IMR-90 (cell line): ENCODE results near the gene POLR1G. TPM values are rescaled to one million over a fixed set of nuclear protein-coding genes. Genes with fewer than 3 reads are reported as not detected.
"Not testable (repeated sequence)": the region's sequence is repeated elsewhere in the genome, so short reads cannot be mapped to it uniquely, and the experiment has no call there.

Experiments
- ATAC-seq: fragments of 200-7000 bp; cut with Tn5 transposase; 2 replicates; pipeline ENCODE4 v1.9.1; 2020; ENCODE audit warnings: low read depth, mild to moderate bottlenecking, moderate library complexity
- BruUV-seq: library from RNA; stranded (reverse); fragments of 400-500 nt; replicated peaks from 2 replicates; lab custom pipeline; 2021; lab: Mats Ljungman, UMichigan
- CTCF ChIA-PET: fragments of 300-600 bp; formaldehyde crosslinking; extraction: SDS; loops from one replicate; lab custom pipeline; 2021; ENCODE audit warnings: antibody characterized with exemption; lab: Yijun Ruan, JAX
- POLR2A ChIA-PET: fragments of 300-600 bp; sonication (Branson Sonifier 250); formaldehyde crosslinking; loops from one replicate; lab custom pipeline; 2022; ENCODE audit warnings: antibody characterized with exemption; ENCODE audit not compliant: unreplicated experiment; lab: Charles Lee
- DNase-seq: peaks from one replicate; pipeline ENCODE4 v3.0.0; 2013
- H2AFZ ChIP-seq: replicated peaks from 2 replicates; pipeline ENCODE3; 2013; ENCODE audit warnings: low read length, mild to moderate bottlenecking; ENCODE audit not compliant: poor library complexity
- H2AK5ac ChIP-seq: 2 replicates; pipeline ENCODE4 v1.6.1; 2013; ENCODE audit warnings: low read depth, low read length, inconsistent platforms
- H2AK9ac ChIP-seq: replicated peaks from 2 replicates; pipeline ENCODE3; 2013; ENCODE audit warnings: mild to moderate bottlenecking, low read depth, low read length, moderate library complexity; ENCODE audit not compliant: poor library complexity
- H2BK120ac ChIP-seq: 2 replicates; pipeline ENCODE4 v1.6.1; 2013; ENCODE audit warnings: low read depth, low read length, inconsistent platforms
- H2BK15ac ChIP-seq: 3 replicates; pipeline ENCODE4 v1.6.1; 2013; ENCODE audit warnings: low read depth, low read length, inconsistent platforms
- H2BK20ac ChIP-seq: 2 replicates; pipeline ENCODE4 v1.6.1; 2013; ENCODE audit warnings: low read depth, mild to moderate bottlenecking, inconsistent platforms, low read length, moderate library complexity
- H2BK5ac ChIP-seq: 2 replicates; pipeline ENCODE4 v1.6.1; 2013; ENCODE audit warnings: mild to moderate bottlenecking, low read depth, low read length, inconsistent platforms; ENCODE audit not compliant: poor library complexity, severe bottlenecking
- H3K14ac ChIP-seq: replicated peaks from 2 replicates; pipeline ENCODE4 v1.6.1; 2013; ENCODE audit warnings: low read depth, low read length, inconsistent platforms
- H3K18ac ChIP-seq: 2 replicates; pipeline ENCODE4 v1.6.1; 2013; ENCODE audit warnings: low read depth, low read length, control low read depth
- H3K23ac ChIP-seq: 2 replicates; pipeline ENCODE4 v1.6.1; 2013; ENCODE audit warnings: low read depth, low read length, inconsistent platforms
- H3K27ac ChIP-seq: 2 replicates; pipeline ENCODE4 v1.5.1; 2013; ENCODE audit warnings: mild to moderate bottlenecking, control low read depth, low read length; ENCODE audit not compliant: insufficient read depth
- H3K27me3 ChIP-seq: 2 replicates; pipeline ENCODE4 v1.6.1; 2013; ENCODE audit warnings: low read length; ENCODE audit not compliant: control insufficient read depth, insufficient read depth
- H3K36me3 ChIP-seq: 2 replicates; pipeline ENCODE4 v1.6.1; 2013; ENCODE audit warnings: low read length, mixed read lengths; ENCODE audit not compliant: control insufficient read depth, insufficient read depth
- H3K4ac ChIP-seq: 2 replicates; pipeline ENCODE4 v1.6.1; 2013; ENCODE audit warnings: low read depth, low read length, inconsistent platforms
- H3K4me1 ChIP-seq: 2 replicates; pipeline ENCODE4 v1.6.1; 2013; ENCODE audit warnings: low read length, mixed read lengths; ENCODE audit not compliant: control insufficient read depth, insufficient read depth
- H3K4me2 ChIP-seq: 2 replicates; pipeline ENCODE4 v1.6.1; 2013; ENCODE audit warnings: low read depth, mild to moderate bottlenecking, control low read depth, low read length, moderate library complexity
- H3K4me3 ChIP-seq: 2 replicates; pipeline ENCODE4 v1.5.1; 2013; ENCODE audit warnings: low read depth, mild to moderate bottlenecking, control low read depth, low read length, moderate library complexity; ENCODE audit not compliant: insufficient read depth
- H3K56ac ChIP-seq: 2 replicates; pipeline ENCODE4 v1.6.1; 2013; ENCODE audit warnings: low read length, inconsistent platforms; ENCODE audit not compliant: insufficient read depth; ENCODE audit errors: extremely low read depth
- H3K79me1 ChIP-seq, 2 experiments: 2 replicates each; pipeline ENCODE4 v1.6.1; 2013; ENCODE audit warnings: low read length in 2 of 2, inconsistent platforms in 1 of 2, low read depth in 1 of 2
- H3K9ac ChIP-seq: 2 replicates; pipeline ENCODE4 v1.6.1; 2013; ENCODE audit warnings: low read depth, low read length, control low read depth
- H3K9me1 ChIP-seq: 2 replicates; pipeline ENCODE4 v1.6.1; 2013; ENCODE audit warnings: low read length, inconsistent platforms; ENCODE audit not compliant: insufficient read depth
- H3K9me3 ChIP-seq: 2 replicates; pipeline ENCODE4 v1.6.1; 2013; ENCODE audit warnings: low read length; ENCODE audit not compliant: control insufficient read depth, insufficient read depth
- H4K20me1 ChIP-seq: 2 replicates; pipeline ENCODE4 v1.6.1; 2013; ENCODE audit warnings: low read length, inconsistent platforms; ENCODE audit not compliant: insufficient read depth
- H4K5ac ChIP-seq: 2 replicates; pipeline ENCODE4 v1.6.1; 2013; ENCODE audit warnings: mild to moderate bottlenecking, low read depth, low read length, control low read depth
- H4K8ac ChIP-seq, 2 experiments: 2 replicates each; pipeline ENCODE4 v1.6.1; 2013; ENCODE audit warnings: low read depth in 2 of 2, low read length in 2 of 2, control low read depth in 1 of 2, inconsistent platforms in 1 of 2
- H4K91ac ChIP-seq: 2 replicates; pipeline ENCODE4 v1.6.1; 2013; ENCODE audit warnings: low read depth, low read length, inconsistent platforms; ENCODE audit not compliant: insufficient read depth
- RFX5 ChIP-seq: IDR thresholded peaks from 2 replicates; pipeline ENCODE4 v1.8.0; 2012; ENCODE audit warnings: low read depth, mild to moderate bottlenecking, low read length, moderate library complexity
- WGBS, 2 experiments: methylation state at CpG; one replicate each; pipeline versions ENCODE4 v1.1.5 to v1.1.7; 2013; ENCODE audit warnings: missing lambda C conversion rate in 2 of 2; ENCODE audit not compliant: insufficient read length in 1 of 2; ENCODE audit errors: extremely low coverage in 2 of 2; 5-methylcytosine and 5-hydroxymethylcytosine counted together
- dilution Hi-C: fragments of 300-500 bp; cut with HindIII; formaldehyde crosslinking; loops from one replicate; pipeline ENCODE4 v1.14.3; 2018; ENCODE audit warnings: low sequenced_read_pairs; ENCODE audit not compliant: unreplicated experiment
- in situ Hi-C: fragments of 300-500 bp; cut with MboI; formaldehyde crosslinking; loops from 3 replicates; pipeline ENCODE4 v1.14.3; 2019; ENCODE audit warnings: low sequenced_read_pairs, inconsistent platforms, mixed read lengths
- intact Hi-C: fragments of 100-400 bp; cut with micrococcal nuclease; formaldehyde crosslinking; loops from 2 replicates; pipeline ENCODE4 v1.10.0; 2022
- polyA plus RNA-seq, 3 experiments: library from polyadenylated mRNA; depleted of rRNA; stranded (reverse); fragments of >200 nt; gene quantifications; 2 replicates each; pipeline ENCODE4 v1.2.3, GENCODE V29; 2012; ENCODE audit warnings: low replicate concordance in 1 of 3
- total RNA-seq: library from RNA; depleted of rRNA; stranded (reverse); fragments of >200 nt; gene quantifications from 2 replicates; pipeline ENCODE4 v1.2.3, GENCODE V29; 2012
- TF ChIP-seq, protein P1 (sequence below): conservative IDR thresholded peaks from 2 replicates; pipeline ENCODE4 v1.5.1; 2012; ENCODE audit warnings: mild to moderate bottlenecking, low read depth, low read length, improper control_type of control experiment

The POLR1G gene
- total and polyA plus RNA-seq, 2 of the 4 experiments (the other 2 are of a cell fraction), result 8.0 to 12.5 TPM

DNA sequence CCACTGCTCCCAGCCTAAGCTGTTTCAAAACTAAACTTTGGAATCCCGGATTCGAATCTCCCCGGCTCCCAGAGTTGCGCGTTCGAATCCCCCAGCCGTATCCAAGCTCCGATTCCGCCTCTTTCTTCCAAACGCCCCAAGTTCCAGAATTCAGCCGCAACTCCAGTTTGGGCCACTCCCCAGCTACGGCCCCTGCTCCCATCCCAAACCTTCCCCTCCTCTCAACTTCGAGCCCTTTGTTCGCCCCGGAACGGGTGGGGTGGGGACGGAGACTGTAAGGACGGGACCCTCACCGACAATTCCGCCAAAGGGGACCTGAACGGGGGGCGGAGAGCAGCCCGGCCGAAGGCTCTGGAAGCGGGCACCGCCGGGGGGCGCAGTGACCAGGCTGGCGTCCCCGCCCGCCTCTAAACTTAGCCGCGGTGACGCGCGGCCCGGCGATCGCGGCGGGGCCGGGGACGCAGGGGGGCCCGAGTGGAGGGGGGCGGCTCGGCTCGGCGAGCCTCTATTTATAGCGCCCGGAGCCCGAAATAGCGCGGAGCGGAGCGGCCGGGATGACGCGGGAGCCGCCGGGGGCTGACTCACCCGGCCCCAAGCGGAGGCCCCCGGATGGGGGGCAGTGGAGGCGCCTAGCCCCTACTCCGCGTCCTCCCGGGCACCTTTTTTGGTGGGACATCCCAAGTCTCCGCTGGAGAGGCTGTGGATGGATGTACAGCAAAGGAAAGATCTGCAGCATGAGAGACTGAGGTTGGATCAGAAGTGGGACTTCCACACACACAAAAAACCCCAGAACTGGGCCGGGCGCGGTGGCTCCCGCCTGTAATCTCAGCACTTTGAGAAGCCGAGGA lies 22.2 kb downstream of the POLR1G start (continued):
- TF ChIP-seq, protein P1, sequence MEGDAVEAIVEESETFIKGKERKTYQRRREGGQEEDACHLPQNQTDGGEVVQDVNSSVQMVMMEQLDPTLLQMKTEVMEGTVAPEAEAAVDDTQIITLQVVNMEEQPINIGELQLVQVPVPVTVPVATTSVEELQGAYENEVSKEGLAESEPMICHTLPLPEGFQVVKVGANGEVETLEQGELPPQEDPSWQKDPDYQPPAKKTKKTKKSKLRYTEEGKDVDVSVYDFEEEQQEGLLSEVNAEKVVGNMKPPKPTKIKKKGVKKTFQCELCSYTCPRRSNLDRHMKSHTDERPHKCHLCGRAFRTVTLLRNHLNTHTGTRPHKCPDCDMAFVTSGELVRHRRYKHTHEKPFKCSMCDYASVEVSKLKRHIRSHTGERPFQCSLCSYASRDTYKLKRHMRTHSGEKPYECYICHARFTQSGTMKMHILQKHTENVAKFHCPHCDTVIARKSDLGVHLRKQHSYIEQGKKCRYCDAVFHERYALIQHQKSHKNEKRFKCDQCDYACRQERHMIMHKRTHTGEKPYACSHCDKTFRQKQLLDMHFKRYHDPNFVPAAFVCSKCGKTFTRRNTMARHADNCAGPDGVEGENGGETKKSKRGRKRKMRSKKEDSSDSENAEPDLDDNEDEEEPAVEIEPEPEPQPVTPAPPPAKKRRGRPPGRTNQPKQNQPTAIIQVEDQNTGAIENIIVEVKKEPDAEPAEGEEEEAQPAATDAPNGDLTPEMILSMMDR, result peak; percentile 56
- TF ChIP-seq RFX5, result no peak

DNA sequence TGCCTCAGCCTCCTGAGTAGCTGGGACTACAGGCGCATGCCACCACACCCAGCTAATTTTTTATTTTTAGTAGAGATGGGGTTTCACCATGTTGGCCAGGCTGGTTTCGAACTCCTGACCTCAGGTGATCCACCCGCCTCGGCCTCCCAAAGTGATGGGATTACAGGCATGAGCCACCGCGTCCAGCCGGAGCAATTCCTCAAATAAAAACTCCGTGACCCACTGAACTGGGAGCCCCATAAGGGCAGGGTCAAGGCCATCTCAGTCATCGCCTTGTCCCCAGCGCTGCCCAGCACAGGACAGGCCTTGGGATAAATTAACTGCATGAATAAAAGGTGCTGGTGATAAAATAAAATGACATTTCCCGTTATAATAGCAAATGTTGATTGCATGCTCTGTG lies 23.5 kb downstream of the POLR1G start:
- Histone ChIP-seq H4K8ac (0 out of 4 replicates have a peak overlapping the region, but pooled peaks of 1 of the 2 experiments have one; percentile 10), H2BK120ac (peak overlapping the region; percentile 9; the same call in 1 of the 2 replicates), H2BK20ac (peak overlapping the region; percentile 70; the same call in 1 of the 2 replicates), H2AK5ac (peak overlapping the region; percentile 17; the same call in 1 of the 2 replicates), H3K79me1 (peaks cover 0 to 13% of the 10 kb centered on the region in 2 experiments; a peak in 2 of 4 replicates), H3K4ac (peak overlapping the region; percentile 8; the same call in 1 of the 2 replicates), H2AK9ac (peak overlapping the region; percentile 42)
- H4K5ac ChIP-seq, H2BK5ac ChIP-seq, POLR2A ChIA-PET, H3K14ac ChIP-seq, dilution Hi-C loops, H2AFZ ChIP-seq, in situ Hi-C loops, H3K18ac ChIP-seq, H3K9me3 ChIP-seq, H3K23ac ChIP-seq, CTCF ChIA-PET, H3K4me3 ChIP-seq, H4K20me1 ChIP-seq, H3K9ac ChIP-seq, ATAC-seq, H3K56ac ChIP-seq, H4K91ac ChIP-seq, BruUV-seq, H2BK15ac ChIP-seq, H3K36me3 ChIP-seq, H3K27ac ChIP-seq, DNase-seq, H3K27me3 ChIP-seq, H3K9me1 ChIP-seq, H3K4me2 ChIP-seq, H3K4me1 ChIP-seq: not testable (repeated sequence)
- intact Hi-C loops, result loop anchor here (5.0 kb wide), 1 partner anchor 212 kb away; no protein-coding TSS in a partner anchor
- 84% methylated on average over 8 of the region's 11 CpGs; no CpG with 5 or more reads in 1 of the 2 experiments for WGBS, 2 experiments
